Lower leg skin (tissue), 3 donors: ENCODE results near the gene MVK.

Experiments
- POLR2A ChIP-seq, 2 donors: fragments of 450-650 bp; IDR thresholded peaks; one replicate each; pipeline ENCODE4 v1.6.1; 2016 to 2017; ENCODE audit warnings: antibody characterized with exemption in 2 of 2, mild to moderate bottlenecking in 1 of 2, moderate library complexity in 1 of 2
- TF ChIP-seq, protein P1 (sequence below), 3 donors: fragments of 450-650 bp; IDR thresholded peaks; one replicate each; pipeline ENCODE4 v1.5.1; 2016; ENCODE audit warnings: antibody characterized with exemption in 3 of 3, mild to moderate bottlenecking in 3 of 3, moderate library complexity in 2 of 3

DNA sequence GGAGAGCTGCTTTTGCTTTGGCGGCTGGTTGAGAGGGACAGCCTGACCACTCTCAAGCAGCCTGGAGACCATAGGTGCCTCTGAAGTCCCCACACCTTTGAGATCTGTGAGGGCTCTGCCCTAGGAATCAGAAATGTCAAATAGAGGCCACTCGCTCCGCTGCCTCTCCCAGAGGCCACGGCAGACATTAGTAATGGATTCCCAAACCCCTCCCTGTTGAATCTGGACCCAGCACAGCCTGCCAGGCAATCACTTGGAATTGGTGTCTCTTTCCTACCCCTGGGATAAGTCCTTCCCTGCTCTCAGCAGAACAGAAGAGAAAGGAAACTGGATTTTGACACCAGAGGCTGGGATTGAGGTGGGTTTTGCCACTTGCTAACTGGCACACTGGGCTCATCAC is 25.3 kb upstream of the MVK start:
- TF ChIP-seq, protein P1, sequence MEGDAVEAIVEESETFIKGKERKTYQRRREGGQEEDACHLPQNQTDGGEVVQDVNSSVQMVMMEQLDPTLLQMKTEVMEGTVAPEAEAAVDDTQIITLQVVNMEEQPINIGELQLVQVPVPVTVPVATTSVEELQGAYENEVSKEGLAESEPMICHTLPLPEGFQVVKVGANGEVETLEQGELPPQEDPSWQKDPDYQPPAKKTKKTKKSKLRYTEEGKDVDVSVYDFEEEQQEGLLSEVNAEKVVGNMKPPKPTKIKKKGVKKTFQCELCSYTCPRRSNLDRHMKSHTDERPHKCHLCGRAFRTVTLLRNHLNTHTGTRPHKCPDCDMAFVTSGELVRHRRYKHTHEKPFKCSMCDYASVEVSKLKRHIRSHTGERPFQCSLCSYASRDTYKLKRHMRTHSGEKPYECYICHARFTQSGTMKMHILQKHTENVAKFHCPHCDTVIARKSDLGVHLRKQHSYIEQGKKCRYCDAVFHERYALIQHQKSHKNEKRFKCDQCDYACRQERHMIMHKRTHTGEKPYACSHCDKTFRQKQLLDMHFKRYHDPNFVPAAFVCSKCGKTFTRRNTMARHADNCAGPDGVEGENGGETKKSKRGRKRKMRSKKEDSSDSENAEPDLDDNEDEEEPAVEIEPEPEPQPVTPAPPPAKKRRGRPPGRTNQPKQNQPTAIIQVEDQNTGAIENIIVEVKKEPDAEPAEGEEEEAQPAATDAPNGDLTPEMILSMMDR (IDR thresholded peaks at IDR 0.05) = no peak
- no peak for TF ChIP-seq POLR2A (IDR thresholded peaks at IDR 0.05)
